Esophagus squamous epithelium (tissue), 5 donors: ENCODE data around the gene SMIM35. TPM values are rescaled to one million over a fixed set of nuclear protein-coding genes. Genes with fewer than 3 reads are reported as not detected.
A peak's percentile ranks its signal among the peaks of the same experiment; 100 is the strongest.

Experiments used
- DNase-seq: peaks from one replicate; lab custom pipeline; 2025; lab: John Stamatoyannopoulos, UW
- H3K27ac ChIP-seq, 4 donors: fragments of 200-600 bp; sonication (generic); one replicate each; pipeline ENCODE4 v1.5.1; 2016 to 2019; ENCODE audit warnings: mild to moderate bottlenecking in 1 of 4
- H3K27me3 ChIP-seq, 4 donors: fragments of 200-600 bp; sonication (generic); 1 replicate in 3 of 4; 2 replicates in 1 of 4; pipeline versions ENCODE4 v1.5.1 to v1.6.0; 2017 to 2021; ENCODE audit warnings: antibody characterized with exemption in 1 of 4
- H3K36me3 ChIP-seq, 3 donors: fragments of 200-600 bp; sonication (generic); one replicate each; pipeline ENCODE4 v1.5.1; 2016 to 2019
- H3K4me1 ChIP-seq, 3 donors: fragments of 200-600 bp; sonication (generic); one replicate each; pipeline ENCODE4 v1.5.1; 2017 to 2019
- H3K4me3 ChIP-seq, 4 donors: fragments of 200-600 bp; sonication (generic); 1 replicate in 3 of 4; 2 replicates in 1 of 4; pipeline ENCODE4 v1.5.1; 2016 to 2019; ENCODE audit warnings: mild to moderate bottlenecking in 2 of 4, moderate library complexity in 1 of 4
- H3K9me3 ChIP-seq, 3 donors: fragments of 200-600 bp; sonication (generic); one replicate each; pipeline ENCODE4 v1.5.1; 2016 to 2019
- POLR2A ChIP-seq, 4 donors: fragments of 450-650 bp; IDR thresholded peaks; one replicate each; pipeline ENCODE4 v1.6.1; 2017; ENCODE audit warnings: antibody characterized with exemption in 4 of 4, mild to moderate bottlenecking in 4 of 4, moderate library complexity in 3 of 4
- WGBS, 2 donors: methylation state at CpG; one replicate each; pipeline ENCODE4 v1.1.5; 2018; 5-methylcytosine and 5-hydroxymethylcytosine counted together
- intact Hi-C: fragments of 100-400 bp; cut with DNase I; formaldehyde crosslinking; loops from one replicate; pipeline ENCODE4 v1.15.0; 2022
- total RNA-seq, 4 donors: library from RNA; depleted of rRNA; stranded (reverse); fragments of >200 nt; gene quantifications; one replicate each; pipeline ENCODE4 v1.1.0, GENCODE V29; 2016
- TF ChIP-seq, protein P1 (sequence below), 6 experiments: fragments of 450-650 bp in 4 of 6; fragments of 200-600 bp in 2 of 6; sonication (generic) in 2 of 6; IDR thresholded peaks; one replicate each; pipeline ENCODE4 v1.5.1; 2016 to 2019; ENCODE audit warnings: antibody characterized with exemption in 6 of 6, mild to moderate bottlenecking in 4 of 6, moderate library complexity in 4 of 6
- donor health status: DM: yes; HTN: yes; CAD: no.

SMIM35 gene
- total RNA-seq, 4 donors from 2014 or later: not detected

- Histone ChIP-seq H3K27ac (peak overlapping the region in 1 of 4 donors; percentile 39), H3K27me3 (peaks cover 0 to 18% (median 0%) of the 10 kb centered on the region in 4 donors), H3K9me3 (no peaks in the 10 kb centered on the region), H3K4me1 (peaks cover 0 to 23% (median 11%) of the 10 kb centered on the region in 3 donors), H3K4me3 (no peak overlapping the region), H3K36me3 (no peaks in the 10 kb centered on the region)
- TF ChIP-seq, protein P1, sequence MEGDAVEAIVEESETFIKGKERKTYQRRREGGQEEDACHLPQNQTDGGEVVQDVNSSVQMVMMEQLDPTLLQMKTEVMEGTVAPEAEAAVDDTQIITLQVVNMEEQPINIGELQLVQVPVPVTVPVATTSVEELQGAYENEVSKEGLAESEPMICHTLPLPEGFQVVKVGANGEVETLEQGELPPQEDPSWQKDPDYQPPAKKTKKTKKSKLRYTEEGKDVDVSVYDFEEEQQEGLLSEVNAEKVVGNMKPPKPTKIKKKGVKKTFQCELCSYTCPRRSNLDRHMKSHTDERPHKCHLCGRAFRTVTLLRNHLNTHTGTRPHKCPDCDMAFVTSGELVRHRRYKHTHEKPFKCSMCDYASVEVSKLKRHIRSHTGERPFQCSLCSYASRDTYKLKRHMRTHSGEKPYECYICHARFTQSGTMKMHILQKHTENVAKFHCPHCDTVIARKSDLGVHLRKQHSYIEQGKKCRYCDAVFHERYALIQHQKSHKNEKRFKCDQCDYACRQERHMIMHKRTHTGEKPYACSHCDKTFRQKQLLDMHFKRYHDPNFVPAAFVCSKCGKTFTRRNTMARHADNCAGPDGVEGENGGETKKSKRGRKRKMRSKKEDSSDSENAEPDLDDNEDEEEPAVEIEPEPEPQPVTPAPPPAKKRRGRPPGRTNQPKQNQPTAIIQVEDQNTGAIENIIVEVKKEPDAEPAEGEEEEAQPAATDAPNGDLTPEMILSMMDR (IDR thresholded peaks at IDR 0.05): no peak
- TF ChIP-seq POLR2A (IDR thresholded peaks at IDR 0.05): no peak
- intact Hi-C loops: no loop called here
- 45 to 66% methylated on average over 3 to 4 of the region's 4 CpGs for WGBS, 2 donors
- DNase-seq: no peak
These were observed 116.3 kb downstream of the SMIM35 start for GRCh38 chr11:117970400-117971024.

DNA sequence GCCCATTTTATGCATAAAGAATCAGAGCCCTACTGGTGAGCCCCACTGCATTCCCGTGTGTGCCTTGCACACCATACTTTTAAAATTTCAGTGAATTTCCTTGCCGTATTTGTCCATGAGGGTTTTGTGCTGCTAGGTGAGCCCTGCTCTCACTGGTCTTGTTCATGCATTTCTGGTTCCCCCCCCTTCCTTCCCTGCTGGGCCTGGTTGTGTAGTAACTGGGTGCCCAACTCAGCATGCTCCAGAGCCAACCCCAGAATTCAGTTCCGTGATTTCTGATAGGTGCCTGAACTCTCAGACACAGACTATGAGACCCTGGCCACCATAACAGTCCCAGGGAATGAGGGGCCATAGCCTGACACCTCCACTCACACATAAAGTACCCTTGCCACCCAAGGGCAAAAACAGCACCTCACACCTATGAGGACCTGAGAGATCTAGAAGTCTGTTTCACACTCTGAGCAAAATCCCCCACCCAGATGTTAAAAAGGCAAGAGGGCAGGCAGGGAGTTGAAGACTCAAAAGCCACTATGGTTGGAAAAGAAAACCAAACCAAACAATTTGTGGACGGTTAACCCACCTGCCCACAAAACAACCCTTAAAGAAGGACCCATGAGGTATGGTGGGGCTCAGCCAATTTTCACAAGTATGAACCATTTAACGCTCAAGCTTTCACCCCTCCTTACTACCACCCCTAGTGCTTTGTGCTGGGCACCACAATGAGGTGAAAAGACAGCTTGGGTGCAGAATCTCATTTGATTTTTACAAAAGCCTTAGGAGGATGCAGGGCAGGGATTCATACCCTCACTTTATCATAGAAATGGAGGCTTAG is 117.4 kb downstream of the SMIM35 start:
- 95 to 97% methylated on average over 5 of the region's 5 CpGs for WGBS, 2 donors
- H3K27ac ChIP-seq: no peak overlapping the region
- intact Hi-C loops: no loop called here
- peaks cover 0 to 18% (median 0%) of the 10 kb centered on the region in 4 donors for H3K27me3 ChIP-seq
- DNase-seq: no peak
- H3K36me3 ChIP-seq: no peaks in the 10 kb centered on the region
- no peaks in the 10 kb centered on the region for H3K9me3 ChIP-seq
- H3K4me3 ChIP-seq: no peak overlapping the region
- peaks cover 0 to 23% (median 11%) of the 10 kb centered on the region in 3 donors for H3K4me1 ChIP-seq
- no peak for TF ChIP-seq POLR2A (IDR thresholded peaks at IDR 0.05)
- TF ChIP-seq, protein P1 (IDR thresholded peaks at IDR 0.05): no peak

DNA sequence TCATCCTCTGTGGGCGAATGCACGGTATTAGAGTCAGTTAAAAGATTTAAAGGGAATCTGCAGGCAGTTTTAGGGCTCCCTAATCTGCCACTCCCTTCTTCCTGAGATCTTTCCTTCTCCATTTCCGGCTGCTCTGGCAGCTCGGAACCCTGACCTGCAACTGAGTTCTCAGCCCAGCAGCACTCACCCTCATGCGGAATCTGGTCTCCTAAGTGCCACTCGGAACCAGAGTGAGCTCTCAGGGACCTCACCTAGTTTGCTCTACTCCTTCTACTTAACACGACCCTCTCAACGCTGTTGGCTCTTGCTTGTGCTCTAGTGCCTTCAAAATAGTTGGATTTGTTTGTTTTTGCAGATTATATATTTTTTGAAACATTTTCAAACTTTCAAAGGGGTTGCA is 119.9 kb downstream of the SMIM35 start:
- no peaks in the 10 kb centered on the region for H3K9me3 ChIP-seq
- H3K4me1 ChIP-seq: peaks cover 0 to 11% (median 5%) of the 10 kb centered on the region in 3 donors
- DNase-seq: no peak
- TF ChIP-seq POLR2A (IDR thresholded peaks at IDR 0.05): no peak
- TF ChIP-seq, protein P1 (IDR thresholded peaks at IDR 0.05): no peak
- H3K36me3 ChIP-seq: no peaks in the 10 kb centered on the region
- intact Hi-C loops: no loop called here
- no peak overlapping the region for H3K4me3 ChIP-seq
- WGBS, 2 donors: 71 to 83% methylated on average over 8 of the region's 8 CpGs
- peaks cover 0 to 6% (median 0%) of the 10 kb centered on the region in 4 donors for H3K27me3 ChIP-seq
- H3K27ac ChIP-seq: no peak overlapping the region

- H3K36me3 ChIP-seq: no peaks in the 10 kb centered on the region
- intact Hi-C loops: no loop called here
- DNase-seq: no peak
- no peaks in the 10 kb centered on the region for H3K9me3 ChIP-seq
- H3K27ac ChIP-seq: no peak overlapping the region
- WGBS, 2 donors: 83 to 89% methylated on average over 3 of the region's 3 CpGs
- no peak for TF ChIP-seq POLR2A (IDR thresholded peaks at IDR 0.05)
- TF ChIP-seq, protein P1 (IDR thresholded peaks at IDR 0.05): no peak
- H3K4me1 ChIP-seq: no peaks in the 10 kb centered on the region
- no peaks in the 10 kb centered on the region for H3K27me3 ChIP-seq
- no peak overlapping the region for H3K4me3 ChIP-seq
These were observed 123.9 kb downstream of the SMIM35 start for GRCh38 chr11:117962826-117963225.

DNA sequence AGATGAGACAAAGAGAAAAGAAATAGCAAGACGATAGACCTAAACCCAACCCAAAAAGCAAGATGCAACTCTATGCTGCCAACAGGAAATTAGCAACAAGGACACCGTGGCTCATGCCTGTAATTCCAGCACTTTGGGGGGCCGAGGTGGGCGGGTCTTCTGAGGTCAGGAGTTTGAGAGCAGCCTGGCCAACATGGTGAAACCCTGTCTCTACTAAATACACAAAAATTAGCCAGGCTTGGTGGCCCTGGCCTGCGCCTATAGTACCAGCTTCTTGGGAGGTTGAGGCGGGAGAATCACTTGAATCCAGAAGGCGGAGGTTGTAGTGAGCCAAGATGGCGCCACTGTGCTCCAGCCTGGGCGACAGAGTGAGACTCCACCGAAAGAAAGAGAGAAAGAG is 124.9 kb downstream of the SMIM35 start:
- intact Hi-C loops: no loop called here
- Histone ChIP-seq H3K27ac (no peak overlapping the region), H3K4me3 (no peak overlapping the region), H3K27me3 (no peaks in the 10 kb centered on the region), H3K4me1 (no peaks in the 10 kb centered on the region), H3K36me3 (no peaks in the 10 kb centered on the region), H3K9me3 (no peaks in the 10 kb centered on the region)
- TF ChIP-seq POLR2A (IDR thresholded peaks at IDR 0.05): no peak
- TF ChIP-seq, protein P1 (IDR thresholded peaks at IDR 0.05): no peak
- DNase-seq: no peak
- 86 to 89% methylated on average over 10 of the region's 10 CpGs for WGBS, 2 donors
